Mesendoderm (in vitro differentiated cells): ENCODE data around the gene LRRC3C.

Experiments used
- DNase-seq: peaks from one replicate; pipeline ENCODE4 v3.0.0; 2013
- H2AK5ac ChIP-seq: 2 replicates; pipeline ENCODE4 v1.6.1; 2013; ENCODE audit warnings: low read length, inconsistent platforms
- H2BK120ac ChIP-seq: 2 replicates; pipeline ENCODE4 v1.6.1; 2013; ENCODE audit warnings: low read depth, mild to moderate bottlenecking, low read length, moderate library complexity, mixed read lengths
- H2BK15ac ChIP-seq: replicated peaks from 2 replicates; pipeline ENCODE4 v1.6.1; 2013; ENCODE audit warnings: low read depth, mild to moderate bottlenecking, moderate library complexity
- H2BK5ac ChIP-seq: 2 replicates; pipeline ENCODE4 v1.6.1; 2013; ENCODE audit warnings: low read length, inconsistent platforms
- H3K18ac ChIP-seq: 2 replicates; pipeline ENCODE4 v1.6.1; 2013; ENCODE audit warnings: mild to moderate bottlenecking, low read length, mixed read lengths
- H3K23ac ChIP-seq: one replicate; pipeline ENCODE4 v1.6.1; 2013; ENCODE audit warnings: low read length
- H3K27ac ChIP-seq: 2 replicates; pipeline ENCODE4 v1.5.1; 2013; ENCODE audit warnings: low read depth, mild to moderate bottlenecking, inconsistent platforms, low read length, moderate library complexity
- H3K27me3 ChIP-seq: 2 replicates; pipeline ENCODE4 v1.6.1; 2013; ENCODE audit warnings: low read length, control low read depth, mild to moderate bottlenecking, inconsistent platforms; ENCODE audit not compliant: insufficient read depth, poor library complexity
- H3K36me3 ChIP-seq: 2 replicates; pipeline ENCODE4 v1.6.1; 2013; ENCODE audit warnings: low read length, inconsistent platforms; ENCODE audit not compliant: control insufficient read depth, insufficient read depth
- H3K4ac ChIP-seq: one replicate; pipeline ENCODE4 v1.6.1; 2013; ENCODE audit warnings: low read depth, mild to moderate bottlenecking, low read length, moderate library complexity
- H3K4me1 ChIP-seq: 2 replicates; pipeline ENCODE4 v1.6.1; 2013; ENCODE audit warnings: low read depth, low read length, inconsistent platforms; ENCODE audit not compliant: control insufficient read depth
- H3K4me2 ChIP-seq: 2 replicates; pipeline ENCODE4 v1.6.1; 2013; ENCODE audit warnings: low read length
- H3K4me3 ChIP-seq: 2 replicates; pipeline ENCODE4 v1.5.1; 2013; ENCODE audit warnings: mild to moderate bottlenecking, low read length
- H3K56ac ChIP-seq: one replicate; pipeline ENCODE4 v1.6.1; 2013; ENCODE audit warnings: low read length
- H3K79me1 ChIP-seq: 2 replicates; pipeline ENCODE4 v1.6.1; 2013; ENCODE audit warnings: low read length, inconsistent platforms
- H3K79me2 ChIP-seq: 2 replicates; pipeline ENCODE4 v1.6.1; 2013; ENCODE audit warnings: mild to moderate bottlenecking, low read length; ENCODE audit not compliant: control insufficient read depth, insufficient read depth
- H3K9ac ChIP-seq: 2 replicates; pipeline ENCODE4 v1.6.1; 2013; ENCODE audit warnings: low read length, inconsistent platforms
- H4K5ac ChIP-seq: one replicate; pipeline ENCODE4 v1.6.1; 2013; ENCODE audit warnings: low read length
- H4K8ac ChIP-seq: one replicate; pipeline ENCODE4 v1.6.1; 2013; ENCODE audit warnings: low read depth, mild to moderate bottlenecking, control low read depth, low read length, moderate library complexity
- WGBS: extraction: QIAGEN DNeasy Blood & Tissue Kit; methylation state at CpG from one replicate; pipeline ENCODE4 v1.1.7; 2013; ENCODE audit warnings: low lambda C conversion rate, missing lambda C conversion rate; ENCODE audit not compliant: insufficient coverage; ENCODE audit errors: extremely low coverage; 5-methylcytosine and 5-hydroxymethylcytosine counted together

The LRRC3C gene

GRCh38 chr17:39962642-39963220 lies 35.2 kb downstream of the LRRC3C start, which contains the start of gene GSDMA:
GSDMA (plus strand) TSS chr17:39963004; CDS start chr17:39965688, 2,684 bp downstream.
- Histone ChIP-seq H3K27me3 (no peaks in the 10 kb centered on the region), H3K4me1 (no peaks in the 10 kb centered on the region), H3K27ac (no peak within 1 kb of the TSS), H3K23ac (no peak within 1 kb of the TSS), H4K5ac (no peak within 1 kb of the TSS), H3K56ac (no peak within 1 kb of the TSS), H2BK5ac (no peak within 1 kb of the TSS), H3K4me2 (no peak within 1 kb of the TSS), H3K79me2 (no peaks in the 10 kb centered on the region), H2BK15ac (no peak within 1 kb of the TSS), H3K79me1 (no peaks in the 10 kb centered on the region), H3K9ac (no peak within 1 kb of the TSS), H2AK5ac (no peak within 1 kb of the TSS), H3K4ac (no peak within 1 kb of the TSS), H2BK120ac (no peak within 1 kb of the TSS), H3K4me3 (no peak within 1 kb of the TSS), H3K36me3 (no peaks in the 10 kb centered on the region), H3K18ac (no peak within 1 kb of the TSS), H4K8ac (no peak within 1 kb of the TSS)
- WGBS: no CpG with 5 or more reads among the region's 6 CpGs
- DNase-seq: no peak

- no peak overlapping the region for H3K4ac ChIP-seq
- H3K4me2 ChIP-seq: no peak overlapping the region
- no peak overlapping the region for H4K5ac ChIP-seq
- H2BK15ac ChIP-seq: no peak overlapping the region
- H3K4me3 ChIP-seq: no peak overlapping the region
- no peak overlapping the region for H3K56ac ChIP-seq
- H2BK120ac ChIP-seq: no peak overlapping the region
- H3K9ac ChIP-seq: no peak overlapping the region
- H3K79me2 ChIP-seq: no peaks in the 10 kb centered on the region
- H3K27ac ChIP-seq: no peak overlapping the region
- no peaks in the 10 kb centered on the region for H3K27me3 ChIP-seq
- H4K8ac ChIP-seq: no peak overlapping the region
- H2AK5ac ChIP-seq: no peak overlapping the region
- H3K4me1 ChIP-seq: no peaks in the 10 kb centered on the region
- H3K79me1 ChIP-seq: no peaks in the 10 kb centered on the region
- DNase-seq: no peak
- no CpG with 5 or more reads among the region's 6 CpGs for WGBS
- no peak overlapping the region for H3K23ac ChIP-seq
- no peaks in the 10 kb centered on the region for H3K36me3 ChIP-seq
- no peak overlapping the region for H2BK5ac ChIP-seq
- H3K18ac ChIP-seq: no peak overlapping the region
Observed at GRCh38 chr17:39963829-39964228, 36.3 kb downstream of the LRRC3C start.

GRCh38 chr17:39965017-39965699 lies 37.6 kb downstream of the LRRC3C start:
- WGBS: no CpG with 5 or more reads among the region's 8 CpGs
- DNase-seq: no peak
- Histone ChIP-seq H2BK120ac (no peak overlapping the region), H2AK5ac (no peak overlapping the region), H4K5ac (no peak overlapping the region), H4K8ac (no peak overlapping the region), H3K4me3 (no peak overlapping the region), H3K36me3 (no peaks in the 10 kb centered on the region), H3K23ac (no peak overlapping the region), H3K18ac (no peak overlapping the region), H3K4ac (no peak overlapping the region), H3K27ac (no peak overlapping the region), H3K79me1 (no peaks in the 10 kb centered on the region), H3K79me2 (no peaks in the 10 kb centered on the region), H3K56ac (no peak overlapping the region), H3K4me2 (no peak overlapping the region), H3K27me3 (no peaks in the 10 kb centered on the region), H2BK15ac (no peak overlapping the region), H3K9ac (no peak overlapping the region), H3K4me1 (no peaks in the 10 kb centered on the region), H2BK5ac (no peak overlapping the region)

GRCh38 chr17:39966771-39967170 lies 39.2 kb downstream of the LRRC3C start:
- Histone ChIP-seq H2BK5ac (no peak overlapping the region), H3K4me2 (no peak overlapping the region), H3K18ac (no peak overlapping the region), H3K4me3 (no peak overlapping the region), H3K79me1 (no peaks in the 10 kb centered on the region), H3K9ac (no peak overlapping the region), H4K8ac (no peak overlapping the region), H3K27me3 (no peaks in the 10 kb centered on the region), H3K4me1 (no peaks in the 10 kb centered on the region), H2AK5ac (no peak overlapping the region), H3K23ac (no peak overlapping the region), H2BK15ac (no peak overlapping the region), H3K27ac (no peak overlapping the region), H3K79me2 (no peaks in the 10 kb centered on the region), H3K56ac (no peak overlapping the region), H3K4ac (no peak overlapping the region), H4K5ac (no peak overlapping the region), H3K36me3 (no peaks in the 10 kb centered on the region), H2BK120ac (no peak overlapping the region)
- WGBS: no CpG with 5 or more reads among the region's 6 CpGs
- no peak for DNase-seq

- H3K18ac ChIP-seq: no peak overlapping the region
- H3K56ac ChIP-seq: no peak overlapping the region
- H3K79me2 ChIP-seq: no peaks in the 10 kb centered on the region
- H2BK120ac ChIP-seq: no peak overlapping the region
- no peak overlapping the region for H3K4ac ChIP-seq
- DNase-seq: no peak
- H2BK15ac ChIP-seq: no peak overlapping the region
- H4K8ac ChIP-seq: no peak overlapping the region
- H3K4me2 ChIP-seq: no peak overlapping the region
- no peak overlapping the region for H3K9ac ChIP-seq
- no CpG with 5 or more reads among the region's 2 CpGs for WGBS
- H3K36me3 ChIP-seq: no peaks in the 10 kb centered on the region
- no peak overlapping the region for H3K4me3 ChIP-seq
- H3K27me3 ChIP-seq: no peaks in the 10 kb centered on the region
- no peak overlapping the region for H3K23ac ChIP-seq
- H2AK5ac ChIP-seq: no peak overlapping the region
- H3K4me1 ChIP-seq: no peaks in the 10 kb centered on the region
- no peaks in the 10 kb centered on the region for H3K79me1 ChIP-seq
- no peak overlapping the region for H3K27ac ChIP-seq
- H4K5ac ChIP-seq: no peak overlapping the region
- no peak overlapping the region for H2BK5ac ChIP-seq
Observed at GRCh38 chr17:39968761-39969160, 41.2 kb downstream of the LRRC3C start.

- Histone ChIP-seq H3K27me3 (no peaks in the 10 kb centered on the region), H3K9ac (no peak overlapping the region), H3K4me1 (no peaks in the 10 kb centered on the region)
Observed at GRCh38 chr17:39969375-39969774, 41.8 kb downstream of the LRRC3C start.

More at GRCh38 chr17:39969375-39969774, 41.8 kb downstream of the LRRC3C start:
- Histone ChIP-seq H3K18ac (no peak overlapping the region), H3K4me2 (no peak overlapping the region), H2AK5ac (no peak overlapping the region), H2BK120ac (no peak overlapping the region), H3K79me2 (no peaks in the 10 kb centered on the region), H2BK15ac (no peak overlapping the region), H3K4ac (no peak overlapping the region), H3K4me3 (no peak overlapping the region), H3K36me3 (no peaks in the 10 kb centered on the region), H4K5ac (no peak overlapping the region), H4K8ac (no peak overlapping the region), H3K27ac (no peak overlapping the region), H3K56ac (no peak overlapping the region), H2BK5ac (no peak overlapping the region), H3K23ac (no peak overlapping the region), H3K79me1 (no peaks in the 10 kb centered on the region)
- no CpG with 5 or more reads among the region's 6 CpGs for WGBS
- DNase-seq: no peak
